PC-3 (cell line): Measurements from ENCODE around the gene ANO7. TPM values are rescaled to one million over a fixed set of nuclear protein-coding genes. Genes with fewer than 3 reads are reported as not detected.

Source experiments
- ATAC-seq: fragments of 200-7000 bp; cut with Tn5 transposase; 2 replicates; pipeline ENCODE4 v1.9.1; 2020; ENCODE audit warnings: mild to moderate bottlenecking, moderate library complexity
- BruUV-seq: library from RNA; stranded (reverse); fragments of 400-500 nt; replicated peaks from 2 replicates; lab custom pipeline; 2021; lab: Mats Ljungman, UMichigan
- CTCF ChIA-PET: fragments of 300-600 bp; sonication (Branson Sonifier 250); formaldehyde crosslinking; loops from one replicate; lab custom pipeline; 2022; ENCODE audit warnings: antibody characterized with exemption; lab: Charles Lee
- POLR2A ChIA-PET: fragments of 300-600 bp; sonication (Branson Sonifier 250); formaldehyde crosslinking; loops from one replicate; lab custom pipeline; 2022; ENCODE audit warnings: antibody characterized with exemption; ENCODE audit not compliant: unreplicated experiment; lab: Charles Lee
- DNase-seq: peaks from one replicate; pipeline ENCODE4 v3.0.0-alpha.2; 2015
- H2AFZ ChIP-seq: fragments of 300-600 bp; sonication (generic); 2 replicates; pipeline ENCODE4 v1.6.0; 2016; ENCODE audit warnings: antibody characterized with exemption, low read length
- H3F3A ChIP-seq: fragments of 300-600 bp; sonication (generic); one replicate; pipeline ENCODE4 v1.6.0; 2017; ENCODE audit warnings: antibody characterized with exemption, low read length, control low read depth, mild to moderate bottlenecking; ENCODE audit not compliant: unreplicated experiment
- H3K27ac ChIP-seq: fragments of 300-600 bp; sonication (generic); 2 replicates; pipeline ENCODE4 v1.5.1; 2016; ENCODE audit warnings: mild to moderate bottlenecking, low read length
- H3K27me3 ChIP-seq: fragments of 300-600 bp; sonication (generic); 2 replicates; pipeline ENCODE4 v1.6.1; 2016; ENCODE audit warnings: low read length, mixed read lengths
- H3K36me3 ChIP-seq: fragments of 300-600 bp; sonication (generic); 2 replicates; pipeline ENCODE4 v1.6.1; 2016; ENCODE audit warnings: low read depth, mixed run types, low read length, mixed read lengths
- H3K4me1 ChIP-seq: fragments of 300-600 bp; sonication (generic); 2 replicates; pipeline ENCODE4 v1.5.1; 2016; ENCODE audit warnings: low read length; ENCODE audit not compliant: insufficient read depth
- H3K4me2 ChIP-seq: fragments of 300-600 bp; sonication (generic); 2 replicates; pipeline ENCODE4 v1.6.0; 2016; ENCODE audit warnings: low read length
- H3K4me3 ChIP-seq: fragments of 300-600 bp; sonication (generic); 2 replicates; pipeline ENCODE4 v1.5.1; 2016; ENCODE audit warnings: mild to moderate bottlenecking, low read length, mixed read lengths
- H3K79me2 ChIP-seq: fragments of 300-600 bp; sonication (generic); 2 replicates; pipeline ENCODE4 v1.6.1; 2017; ENCODE audit warnings: low read length, mixed read lengths
- H3K9ac ChIP-seq: fragments of 300-600 bp; sonication (generic); 2 replicates; pipeline ENCODE4 v1.6.0; 2016; ENCODE audit warnings: mild to moderate bottlenecking, low read length
- H3K9me2 ChIP-seq: fragments of 300-600 bp; sonication (generic); replicated peaks from 2 replicates; pipeline ENCODE4 v1.6.1; 2016; ENCODE audit warnings: mixed run types, low read length, mixed read lengths
- H3K9me3 ChIP-seq: fragments of 300-600 bp; sonication (generic); 2 replicates; pipeline ENCODE4 v1.6.1; 2016; ENCODE audit warnings: low read length, mixed read lengths
- H4K20me1 ChIP-seq: fragments of 300-600 bp; sonication (generic); 2 replicates; pipeline ENCODE4 v1.6.1; 2016; ENCODE audit warnings: low read length, mixed read lengths
- CTCF ChIP-seq: fragments of 300-600 bp; sonication (generic); conservative IDR thresholded peaks from 2 replicates; pipeline ENCODE4 v1.5.1; 2017; ENCODE audit warnings: antibody characterized with exemption, low read depth, mild to moderate bottlenecking, low read length
- EZH2 ChIP-seq: fragments of 300-600 bp; sonication (generic); IDR thresholded peaks from one replicate; pipeline ENCODE4 v1.6.1; 2017; ENCODE audit warnings: antibody characterized with exemption, mild to moderate bottlenecking, low read length; ENCODE audit not compliant: unreplicated experiment
- EZH2phosphoT487 ChIP-seq: fragments of 300-600 bp; sonication (generic); IDR thresholded peaks from 2 replicates; pipeline ENCODE4 v1.6.1; 2018; ENCODE audit warnings: mild to moderate bottlenecking, antibody characterized with exemption, low read length, borderline replicate concordance
- intact Hi-C: fragments of 100-400 bp; cut with micrococcal nuclease; formaldehyde crosslinking; loops from 2 replicates; pipeline ENCODE4 v1.9.0; 2023
- total RNA-seq: library from RNA; depleted of rRNA; stranded (reverse); fragments of >200 nt; gene quantifications from 2 replicates; pipeline ENCODE4 v1.2.3, GENCODE V29; 2014

The ANO7 gene
- total RNA-seq, 1 experiment from 2014 or later = 2.6 TPM

DNA sequence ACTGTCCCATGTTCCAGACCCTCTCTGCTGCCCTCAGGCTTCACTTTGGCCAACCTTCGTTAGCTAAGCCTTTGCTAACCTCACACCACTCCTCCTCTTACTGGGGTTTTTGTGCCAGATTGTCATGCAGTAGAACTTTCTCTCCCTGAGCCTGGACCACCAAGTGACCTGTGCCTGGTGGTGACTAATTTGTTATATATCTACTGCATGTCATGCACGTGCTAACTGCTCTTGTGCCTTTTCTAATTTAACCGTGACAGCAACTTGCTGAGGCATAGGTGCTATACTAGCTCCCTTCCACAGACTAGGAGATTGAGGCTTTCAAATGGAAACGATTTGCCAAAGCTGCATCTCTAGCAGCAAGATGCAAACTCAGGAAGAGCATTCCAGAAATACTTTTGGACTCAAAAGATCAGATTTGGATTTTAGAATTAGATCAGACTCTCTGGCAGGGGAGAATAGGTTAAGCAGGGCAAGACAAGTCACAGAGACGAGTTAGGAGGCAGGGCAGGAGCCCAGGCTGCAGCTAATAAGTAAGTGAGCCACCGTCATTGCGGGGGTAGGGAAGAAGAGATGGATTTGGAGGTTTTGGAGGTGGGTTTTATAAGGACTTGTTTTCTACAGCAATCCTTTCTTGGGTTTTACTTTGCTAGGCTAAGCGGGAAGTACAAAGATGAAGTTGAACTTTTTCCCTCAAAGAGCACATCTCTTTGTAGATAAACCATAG lies 36.4 kb upstream of the ANO7 start:
- H2AFZ ChIP-seq = no peak overlapping the region
- CTCF ChIA-PET = no interaction called here
- no peaks in the 10 kb centered on the region for H4K20me1 ChIP-seq
- H3K27me3 ChIP-seq = no peaks in the 10 kb centered on the region
- H3K4me2 ChIP-seq = no peak overlapping the region
- no peaks in the 10 kb centered on the region for H3F3A ChIP-seq
- intact Hi-C loops = no loop called here
- no peak for ATAC-seq
- H3K36me3 ChIP-seq = no peaks in the 10 kb centered on the region
- H3K9me3 ChIP-seq = no peaks in the 10 kb centered on the region
- TF ChIP-seq CTCF (no peak), EZH2phosphoT487 (no peak), EZH2 (no peak)
- no peak for DNase-seq
- H3K79me2 ChIP-seq = peaks cover 9% of the 10 kb centered on the region
- no peaks in the 10 kb centered on the region for H3K9me2 ChIP-seq
- H3K9ac ChIP-seq = no peak overlapping the region
- POLR2A ChIA-PET = no interaction called here
- no TSS peak for BruUV-seq
- H3K4me1 ChIP-seq = no peaks in the 10 kb centered on the region
- no peak overlapping the region for H3K27ac ChIP-seq
- no peak overlapping the region for H3K4me3 ChIP-seq

DNA sequence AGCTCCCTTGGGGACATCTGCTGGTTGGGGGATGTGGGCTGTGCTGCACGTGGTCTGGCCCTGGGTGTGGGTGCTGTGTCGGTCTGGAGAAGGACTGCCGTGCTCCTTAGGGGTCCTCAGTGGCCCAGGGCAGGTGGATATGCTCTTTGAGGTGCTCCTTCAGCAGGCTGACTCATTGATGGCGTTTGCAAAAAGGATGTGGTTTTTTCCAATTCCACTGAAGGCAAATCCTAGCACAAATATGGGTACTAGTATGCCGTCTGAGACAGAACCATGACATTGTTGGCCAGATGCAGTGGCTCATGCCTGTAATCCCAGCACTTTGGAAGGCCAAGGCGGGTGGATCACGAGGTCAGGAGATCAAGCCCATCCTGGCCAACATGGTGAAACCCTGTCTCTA lies 34.9 kb upstream of the ANO7 start:
- BruUV-seq = no TSS peak
- Histone ChIP-seq H3K36me3 (no peaks in the 10 kb centered on the region), H3K4me2 (no peak overlapping the region), H3K9me3 (no peaks in the 10 kb centered on the region), H3K9ac (no peak overlapping the region), H3K27ac (no peak overlapping the region), H3K4me1 (no peaks in the 10 kb centered on the region), H2AFZ (no peak overlapping the region), H3K27me3 (no peaks in the 10 kb centered on the region), H3F3A (no peaks in the 10 kb centered on the region), H3K79me2 (peaks cover 9% of the 10 kb centered on the region), H3K9me2 (no peaks in the 10 kb centered on the region), H3K4me3 (no peak overlapping the region), H4K20me1 (no peaks in the 10 kb centered on the region)
- intact Hi-C loops = no loop called here
- ChIA-PET POLR2A (no interaction called here), CTCF (no interaction called here)
- TF ChIP-seq CTCF (no peak), EZH2 (no peak), EZH2phosphoT487 (no peak)
- no peak for ATAC-seq
- no peak for DNase-seq

GRCh38 chr2:241154915-241155314 lies 33.6 kb upstream of the ANO7 start:
- ChIA-PET CTCF (no interaction called here), POLR2A (no interaction called here)
- Histone ChIP-seq H3K4me1 (no peaks in the 10 kb centered on the region), H3K9me3 (no peaks in the 10 kb centered on the region), H3K9me2 (no peaks in the 10 kb centered on the region), H3K27me3 (no peaks in the 10 kb centered on the region), H3K36me3 (no peaks in the 10 kb centered on the region), H3K4me3 (no peak overlapping the region), H3K79me2 (peaks cover 9% of the 10 kb centered on the region), H3K27ac (no peak overlapping the region), H4K20me1 (no peaks in the 10 kb centered on the region), H3K9ac (no peak overlapping the region), H2AFZ (no peak overlapping the region), H3F3A (no peaks in the 10 kb centered on the region), H3K4me2 (no peak overlapping the region)
- DNase-seq (no peak), ATAC-seq (no peak)
- TF ChIP-seq EZH2 (no peak), CTCF (no peak), EZH2phosphoT487 (no peak)
- no TSS peak for BruUV-seq
- intact Hi-C loops = no loop called here
